Stimulated activated CD8-positive, alpha-beta memory T cell treated with anti-CD3 and anti-CD28 coated beads, Interleukin-15, amount 100 ng/mL, for 4 hours (primary cell): ENCODE measurements around the gene FALEC.
"Not testable (repeated sequence)": the region's sequence is repeated elsewhere in the genome, so short reads cannot be mapped to it uniquely, and the experiment has no call there.

Experiments used
- DNase-seq, 2 donors: peaks; one replicate each; pipeline ENCODE4 v3.0.0-alpha.2; 2020; ENCODE audit warnings: low read depth in 2 of 2

FALEC gene

DNA sequence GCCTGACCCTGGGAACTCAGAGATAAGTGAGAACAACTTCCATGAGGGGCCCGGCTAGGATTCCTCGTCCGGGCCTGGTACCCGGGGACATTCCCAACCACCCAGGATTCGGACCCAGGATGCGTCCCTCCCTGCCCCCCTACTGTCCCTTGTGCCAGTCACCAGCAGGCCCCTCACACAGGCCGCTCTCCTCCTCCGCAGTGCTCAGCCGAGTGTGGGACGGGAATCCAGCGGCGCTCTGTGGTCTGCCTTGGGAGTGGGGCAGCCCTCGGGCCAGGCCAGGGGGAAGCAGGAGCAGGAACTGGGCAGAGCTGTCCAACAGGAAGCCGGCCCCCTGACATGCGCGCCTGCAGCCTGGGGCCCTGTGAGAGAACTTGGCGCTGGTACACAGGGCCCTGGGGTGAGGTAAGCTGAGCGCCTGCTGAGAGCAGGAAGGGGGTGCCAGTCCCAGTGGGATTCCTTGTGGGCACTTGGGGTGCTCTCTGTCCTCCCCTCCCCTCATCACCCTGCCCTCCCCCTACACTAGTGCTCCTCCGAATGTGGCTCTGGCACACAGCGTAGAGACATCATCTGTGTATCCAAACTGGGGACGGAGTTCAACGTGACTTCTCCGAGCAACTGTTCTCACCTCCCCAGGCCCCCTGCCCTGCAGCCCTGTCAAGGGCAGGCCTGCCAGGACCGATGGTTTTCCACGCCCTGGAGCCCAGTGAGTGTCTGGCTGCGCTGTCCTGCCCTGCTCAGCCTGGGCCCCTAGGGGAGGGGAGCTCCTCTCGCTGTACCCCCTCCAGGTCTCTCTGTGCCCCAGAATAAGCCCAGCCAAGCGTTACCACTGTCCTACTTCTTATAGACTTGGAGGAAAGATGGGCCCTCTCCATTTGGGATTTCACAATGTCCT is 43.5 kb downstream of the FALEC start:
- no peak for DNase-seq

DNA sequence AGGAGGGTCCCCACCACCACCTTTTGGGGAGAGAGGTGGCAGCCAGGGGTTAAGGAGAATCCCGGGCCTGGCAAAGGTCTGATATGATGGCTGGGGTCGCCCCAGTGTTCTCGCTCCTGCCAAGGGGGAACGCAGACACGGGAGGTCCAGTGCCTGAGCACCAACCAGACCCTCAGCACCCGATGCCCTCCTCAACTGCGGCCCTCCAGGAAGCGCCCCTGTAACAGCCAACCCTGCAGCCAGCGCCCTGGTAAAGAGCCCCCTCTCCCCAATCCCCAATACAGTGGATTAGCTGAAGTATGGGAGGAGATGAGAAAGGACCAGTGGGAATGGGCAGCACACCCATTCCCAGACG is 44.1 kb downstream of the FALEC start:
- no peak for DNase-seq

DNA sequence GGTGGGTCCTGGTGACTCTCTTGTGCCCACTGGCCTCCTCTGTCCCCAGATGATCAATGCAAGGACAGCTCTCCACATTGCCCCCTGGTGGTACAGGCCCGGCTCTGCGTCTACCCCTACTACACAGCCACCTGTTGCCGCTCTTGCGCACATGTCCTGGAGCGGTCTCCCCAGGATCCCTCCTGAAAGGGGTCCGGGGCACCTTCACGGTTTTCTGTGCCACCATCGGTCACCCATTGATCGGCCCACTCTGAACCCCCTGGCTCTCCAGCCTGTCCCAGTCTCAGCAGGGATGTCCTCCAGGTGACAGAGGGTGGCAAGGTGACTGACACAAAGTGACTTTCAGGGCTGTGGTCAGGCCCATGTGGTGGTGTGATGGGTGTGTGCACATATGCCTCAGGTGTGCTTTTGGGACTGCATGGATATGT is 44.5 kb downstream of the FALEC start:
- DNase-seq, result no peak

DNA sequence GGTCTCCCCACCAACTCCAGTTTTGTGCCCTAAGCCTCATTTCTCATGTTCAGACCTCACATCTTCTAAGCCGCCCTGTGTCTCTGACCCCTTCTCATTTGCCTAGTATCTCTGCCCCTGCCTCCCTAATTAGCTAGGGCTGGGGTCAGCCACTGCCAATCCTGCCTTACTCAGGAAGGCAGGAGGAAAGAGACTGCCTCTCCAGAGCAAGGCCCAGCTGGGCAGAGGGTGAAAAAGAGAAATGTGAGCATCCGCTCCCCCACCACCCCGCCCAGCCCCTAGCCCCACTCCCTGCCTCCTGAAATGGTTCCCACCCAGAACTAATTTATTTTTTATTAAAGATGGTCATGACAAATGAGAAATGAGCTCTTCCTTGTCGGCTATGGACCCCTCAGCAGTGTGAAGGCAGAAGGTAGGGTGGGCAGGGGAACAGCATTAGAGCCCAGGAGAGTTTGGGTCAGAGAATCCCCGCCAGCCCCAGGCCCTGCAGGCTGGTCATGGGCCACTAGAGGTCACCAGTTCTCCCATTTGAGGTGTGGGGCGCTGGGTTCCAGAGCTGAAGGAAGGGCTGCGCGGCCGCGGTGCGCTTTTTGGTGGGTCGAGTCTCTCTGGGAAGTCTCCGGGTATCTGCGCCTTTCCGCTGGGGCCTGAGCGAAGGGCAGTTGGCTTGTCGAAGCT is 45.2 kb downstream of the FALEC start:
- DNase-seq, result peak; percentile 61 to 69

DNA sequence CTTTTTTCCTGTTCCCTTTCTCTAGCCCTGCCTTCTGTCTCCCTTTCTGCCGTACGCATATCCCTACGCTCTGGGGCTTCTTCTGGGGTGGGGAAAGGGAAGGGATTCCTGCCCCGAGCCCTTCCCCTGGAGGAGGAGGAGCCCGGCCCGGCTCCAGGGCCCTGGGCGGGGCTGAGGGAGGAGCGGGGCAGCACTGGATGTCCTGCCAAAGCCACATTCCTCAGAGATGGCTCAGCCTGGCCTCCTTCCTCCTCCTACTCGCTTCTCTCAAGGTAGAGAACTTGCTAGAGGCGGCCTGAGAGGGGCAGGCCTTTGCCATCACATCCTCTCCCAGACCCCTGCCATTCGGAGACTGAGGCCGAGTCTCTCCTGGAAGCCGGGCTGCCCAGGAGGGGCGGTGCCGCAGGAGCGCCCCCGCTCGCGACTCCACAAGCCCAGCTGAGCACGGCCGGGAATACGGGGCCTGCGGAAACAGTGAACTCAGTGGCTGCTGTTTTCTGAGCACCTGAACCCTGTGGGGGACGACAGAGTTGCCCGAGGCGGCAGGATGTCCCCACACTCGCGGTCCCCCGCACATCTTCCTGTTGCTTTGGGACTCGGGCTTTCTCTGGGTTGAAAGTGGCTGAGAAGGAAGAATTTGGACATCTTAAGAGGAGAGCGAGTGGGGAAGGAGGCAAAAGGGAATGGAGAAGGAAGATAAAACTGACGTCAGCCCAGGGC is 45.9 kb downstream of the FALEC start:
- DNase-seq, result no peak

DNA sequence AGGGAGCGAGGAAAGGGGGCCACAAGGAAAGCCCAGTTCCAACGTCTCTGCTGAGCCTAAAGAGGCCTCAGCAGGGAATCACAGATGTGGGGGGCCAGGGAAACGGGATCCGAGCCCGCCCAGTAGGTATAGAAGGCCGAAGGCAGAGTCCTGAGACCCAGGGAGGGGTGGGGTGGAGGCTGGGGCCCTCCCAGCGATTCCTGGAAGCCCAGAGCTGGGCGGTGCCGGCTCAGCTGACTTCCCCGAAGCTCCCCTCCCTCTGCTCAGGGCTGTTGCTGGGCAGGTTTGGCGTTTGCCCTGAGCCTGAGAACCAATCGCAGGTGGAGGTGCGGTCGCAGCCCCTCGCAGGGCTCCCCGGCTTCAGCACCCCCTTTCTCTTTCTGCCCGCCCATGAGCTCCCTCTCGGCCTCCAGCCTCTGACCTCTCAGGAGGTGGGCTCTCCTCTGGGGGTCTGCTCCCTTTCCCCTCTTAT is 46.5 kb downstream of the FALEC start:
- DNase-seq, result peak; percentile 75 to 83

DNA sequence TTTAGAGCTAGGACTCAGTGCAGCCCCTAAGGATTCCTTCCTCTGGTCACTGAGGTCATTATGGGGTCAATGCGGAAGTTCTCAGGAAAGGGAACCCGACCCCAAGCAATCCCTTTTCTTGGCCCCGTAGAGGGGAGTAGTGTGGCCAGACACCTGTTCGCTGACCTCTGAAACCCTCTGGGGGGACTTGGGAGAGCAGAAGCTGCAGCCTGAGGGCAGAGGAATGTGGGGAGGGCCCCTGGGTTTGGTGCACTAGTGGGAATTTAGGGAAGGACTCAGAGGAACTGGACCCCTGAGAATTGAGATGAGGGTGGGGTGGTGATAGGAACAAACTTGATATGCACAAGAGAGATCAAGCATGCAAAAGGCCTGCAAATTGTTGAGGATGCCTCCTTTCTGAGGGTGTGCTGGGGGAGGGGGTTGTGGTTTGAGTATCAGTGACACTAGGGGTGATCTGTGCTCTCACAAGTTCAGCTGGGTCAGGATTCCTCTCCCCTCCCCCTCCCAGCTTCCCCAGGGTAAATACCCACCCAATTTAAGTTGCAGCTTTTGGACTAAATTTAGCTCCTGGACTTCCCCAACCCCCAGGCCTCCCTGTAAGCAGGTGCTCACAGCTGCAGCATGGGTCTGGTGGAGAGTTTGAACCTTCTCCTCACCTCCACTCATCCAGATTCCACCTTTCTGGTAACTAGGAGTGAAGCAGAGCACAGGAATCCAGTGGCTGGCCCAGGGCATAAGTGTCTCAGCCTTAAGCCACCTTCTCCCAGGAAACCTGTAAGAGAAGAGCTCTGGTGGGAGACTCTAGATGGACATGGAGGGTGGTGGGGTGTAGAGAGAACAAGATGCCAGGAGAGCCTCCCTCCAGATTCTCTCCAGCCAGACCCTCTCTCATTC is 47.1 kb downstream of the FALEC start:
- peak in 1 of 2 donors; percentile 59 for DNase-seq

DNA sequence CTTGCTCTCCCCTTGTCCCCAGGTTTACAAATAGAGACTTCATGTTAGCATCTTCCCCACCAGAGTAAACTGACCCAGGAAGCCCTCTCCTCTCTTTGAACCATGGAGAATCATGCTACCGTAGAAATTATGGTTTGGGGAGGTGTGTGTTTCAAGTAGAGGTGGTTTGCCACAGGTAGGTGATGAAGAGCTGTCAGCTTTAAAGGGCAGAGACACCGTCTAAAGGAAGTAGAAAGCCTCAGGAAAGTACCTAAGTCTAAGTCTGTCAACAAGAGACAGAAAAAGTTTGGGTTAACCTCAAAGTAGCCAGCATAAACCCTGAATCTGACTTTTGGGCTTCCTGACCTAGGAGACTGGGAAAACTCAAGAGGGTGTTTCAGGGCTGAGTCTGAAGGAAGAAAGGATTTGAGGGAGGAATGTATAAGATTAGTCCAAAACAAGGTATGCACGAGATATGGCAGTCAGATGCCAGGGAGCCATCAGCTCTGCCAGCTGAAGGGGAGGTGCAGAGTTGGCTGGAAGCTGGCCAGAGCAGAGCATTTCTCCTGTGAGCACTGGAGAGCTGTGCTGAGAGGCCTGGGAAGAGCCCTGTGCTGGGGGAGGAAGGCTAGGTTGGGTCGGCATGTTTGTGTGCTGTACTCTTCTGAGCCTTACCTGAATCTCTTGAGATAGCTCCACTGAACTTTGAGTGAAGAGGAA is 47.9 kb downstream of the FALEC start:
- no peak for DNase-seq

DNA sequence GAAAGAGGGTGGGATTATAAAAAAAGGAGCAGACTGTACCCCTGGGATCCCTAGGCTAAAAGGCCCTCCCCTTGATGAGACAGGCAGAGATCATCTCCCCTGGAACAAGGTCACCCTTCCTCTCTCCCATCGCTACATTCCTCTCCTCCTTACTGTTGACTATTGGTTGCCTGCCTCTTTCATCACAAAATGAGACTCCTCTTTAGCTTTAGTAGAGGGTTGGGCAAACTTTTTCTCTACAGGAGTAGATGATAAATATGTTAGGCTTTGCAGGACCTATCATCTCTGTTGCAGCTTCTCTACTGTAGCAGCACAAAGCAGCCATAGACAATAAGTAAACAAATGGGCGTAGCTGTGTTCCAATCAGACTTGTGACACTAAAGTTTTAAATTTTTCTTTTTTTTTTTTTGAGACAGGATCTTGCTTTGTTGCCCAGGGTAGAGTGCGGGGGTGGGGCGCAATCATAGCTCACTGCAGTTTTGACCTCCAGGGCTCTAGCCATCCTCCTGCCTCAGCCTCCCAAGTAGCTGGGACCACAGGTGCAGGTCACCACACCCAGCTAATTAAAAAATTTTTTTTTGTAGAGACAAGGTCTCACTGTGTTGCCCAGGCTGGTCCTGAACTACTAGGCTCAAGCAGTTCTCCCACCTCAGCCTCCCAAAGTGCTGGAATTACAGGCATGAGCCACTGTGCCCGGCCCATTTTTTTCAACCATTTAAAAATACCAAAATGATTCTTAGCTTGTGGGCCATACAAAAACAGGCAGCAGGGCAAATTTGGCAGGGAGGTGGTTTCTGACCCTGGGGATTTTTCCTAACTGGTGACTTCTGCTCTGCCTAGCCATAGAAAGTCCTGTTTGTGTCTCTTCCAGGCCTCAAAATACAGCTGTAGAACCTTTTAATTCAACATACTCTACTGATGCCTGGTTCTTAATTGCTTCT is 48.8 kb downstream of the FALEC start:
- no peak for DNase-seq

DNA sequence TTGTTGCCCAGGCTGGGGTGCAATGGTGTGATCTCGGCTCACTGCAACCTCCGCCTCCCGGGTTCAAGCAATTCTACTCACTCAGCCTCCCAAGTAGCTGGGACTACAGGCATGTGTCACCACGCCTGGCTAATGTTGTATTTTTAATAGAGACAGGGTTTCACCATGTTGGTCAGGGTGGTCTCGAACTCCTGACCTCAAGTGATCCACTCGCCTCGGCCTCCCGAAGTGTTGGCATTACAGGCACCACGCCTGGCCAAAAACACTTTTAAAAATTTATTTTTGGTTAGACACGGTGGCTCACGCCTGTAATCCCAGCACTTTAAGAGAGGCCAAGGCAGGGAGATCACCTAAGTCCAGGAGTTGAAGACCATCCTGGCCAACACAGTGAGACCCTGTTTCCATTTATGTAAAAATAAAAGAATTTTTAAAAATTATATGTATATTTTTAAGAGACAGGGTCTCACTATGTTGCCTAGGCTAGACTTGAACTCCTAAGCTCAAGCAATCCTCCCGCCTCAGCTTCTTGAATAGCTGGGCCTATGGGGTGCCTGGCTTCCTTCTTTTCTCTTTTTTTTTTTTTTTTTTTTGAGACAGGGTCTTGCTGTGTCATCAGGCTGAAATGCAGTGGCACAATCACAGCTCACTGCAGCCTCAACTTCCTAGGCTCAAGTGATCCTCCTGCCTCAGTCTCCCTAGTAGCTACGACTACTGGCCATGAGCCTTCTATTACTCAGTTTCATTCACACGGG is 49.9 kb downstream of the FALEC start:
- not testable (repeated sequence) for DNase-seq

DNA sequence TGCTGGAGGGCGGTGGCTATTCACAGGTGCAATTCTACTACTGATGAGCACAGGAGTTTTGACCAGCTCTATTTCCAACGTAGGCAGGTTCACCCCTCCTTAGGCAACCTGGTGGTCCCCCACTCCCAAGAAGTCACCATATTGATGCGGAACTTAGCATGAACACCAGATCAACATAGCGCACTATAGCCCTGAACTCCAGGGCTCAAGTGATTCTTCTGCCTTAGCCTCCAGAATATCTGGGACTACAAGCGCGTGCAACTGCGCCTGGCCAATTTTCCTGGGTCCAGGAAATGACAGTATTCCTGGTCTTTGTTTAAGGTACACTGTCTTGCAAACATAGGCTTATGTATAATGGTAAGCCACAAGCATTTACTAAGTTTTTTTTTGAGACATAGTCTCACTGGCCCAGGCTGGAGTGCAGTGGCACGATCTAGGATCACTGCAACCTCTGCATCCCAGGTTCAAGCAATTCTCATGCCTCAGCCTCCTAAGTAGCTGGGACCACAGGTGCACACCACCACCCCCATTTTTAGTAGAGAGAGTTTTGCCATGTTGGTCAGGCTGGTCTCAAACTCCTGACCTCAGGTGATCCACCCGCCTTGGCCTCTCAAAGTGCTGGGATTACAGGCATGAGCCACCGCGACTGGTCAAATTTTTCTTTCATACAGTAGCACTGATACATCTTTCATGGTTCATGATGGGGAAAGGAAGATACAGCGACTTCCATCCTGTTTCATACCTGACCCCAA is 51.2 kb downstream of the FALEC start:
- no peak for DNase-seq

DNA sequence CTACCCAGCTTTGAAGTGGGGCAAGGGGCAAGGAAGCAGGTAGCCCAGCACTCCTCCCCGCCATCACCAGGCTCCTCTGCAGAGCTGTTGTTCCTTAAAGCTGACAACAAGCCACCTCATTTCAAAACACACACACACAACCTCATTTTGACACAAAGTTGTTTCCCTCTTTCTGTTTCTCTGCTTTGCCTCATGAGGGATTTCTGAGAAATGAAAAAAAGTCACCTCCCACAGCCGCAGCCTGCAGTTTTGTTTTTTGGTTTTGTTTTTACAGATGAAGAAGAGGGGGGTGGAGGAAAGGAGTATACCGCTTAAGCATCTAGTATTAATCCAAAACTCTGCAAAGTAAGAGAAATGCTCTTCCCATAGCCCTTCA is 51.8 kb downstream of the FALEC start:
- peak in 1 of 2 donors; percentile 41 for DNase-seq

DNA sequence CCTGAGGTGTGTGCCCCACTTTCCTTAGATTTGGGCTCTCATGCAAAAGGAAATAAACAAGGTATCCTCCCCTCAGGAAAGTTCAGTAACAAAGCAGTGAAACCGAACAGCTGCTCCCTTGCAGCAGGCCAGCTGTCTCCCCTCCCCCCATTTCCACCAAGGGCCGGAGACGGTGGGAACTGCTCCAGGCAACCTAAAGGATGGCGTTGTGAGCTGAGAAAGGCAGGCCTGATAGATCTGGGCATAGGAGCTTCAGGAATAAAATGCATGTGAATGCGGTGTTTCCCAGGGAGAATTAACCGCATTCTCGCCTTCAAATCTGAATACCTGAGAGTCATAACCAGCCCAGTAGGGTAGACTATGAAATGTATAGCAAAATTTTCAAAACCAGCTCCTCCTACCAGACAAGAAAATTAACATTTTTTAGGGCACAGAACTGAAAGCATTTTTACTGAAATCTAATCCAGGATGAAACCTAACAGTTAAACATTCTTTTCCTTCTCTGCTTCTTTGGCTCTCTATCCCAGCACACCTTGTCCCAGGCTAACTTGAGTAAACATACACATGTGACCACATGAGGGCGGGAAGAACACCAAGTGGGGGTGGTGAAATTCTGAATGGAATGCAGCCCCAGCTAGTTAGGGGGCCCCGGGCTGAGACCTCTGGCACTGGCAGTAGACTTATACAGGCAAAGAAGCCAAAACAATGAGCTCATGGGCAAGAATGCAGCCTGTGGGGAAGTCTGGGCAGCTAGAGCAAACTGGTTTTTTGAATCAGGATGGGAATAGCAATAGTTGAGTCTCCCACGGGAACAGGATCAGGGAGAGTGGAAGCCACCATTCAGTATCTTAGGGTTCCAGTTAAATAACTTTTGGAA is 52.4 kb downstream of the FALEC start:
- no peak for DNase-seq

DNA sequence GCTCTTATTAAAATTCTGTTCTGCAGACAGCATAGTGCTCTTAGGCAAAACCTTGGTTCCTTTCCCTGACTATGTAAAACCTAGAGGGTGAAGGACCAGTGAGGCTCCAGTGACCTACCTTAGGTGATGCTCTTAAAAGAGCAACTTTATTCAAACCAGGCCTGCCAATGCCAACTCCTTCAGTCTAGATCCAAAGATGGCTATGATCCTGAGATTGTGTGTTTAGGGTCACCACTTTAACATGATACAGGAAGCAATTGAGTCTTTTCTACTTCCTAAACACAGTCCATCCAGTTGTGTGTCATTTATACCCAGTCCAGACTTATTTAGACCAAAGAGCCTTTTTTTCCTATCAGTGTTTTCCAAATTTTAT is 53.0 kb downstream of the FALEC start:
- no peak for DNase-seq

DNA sequence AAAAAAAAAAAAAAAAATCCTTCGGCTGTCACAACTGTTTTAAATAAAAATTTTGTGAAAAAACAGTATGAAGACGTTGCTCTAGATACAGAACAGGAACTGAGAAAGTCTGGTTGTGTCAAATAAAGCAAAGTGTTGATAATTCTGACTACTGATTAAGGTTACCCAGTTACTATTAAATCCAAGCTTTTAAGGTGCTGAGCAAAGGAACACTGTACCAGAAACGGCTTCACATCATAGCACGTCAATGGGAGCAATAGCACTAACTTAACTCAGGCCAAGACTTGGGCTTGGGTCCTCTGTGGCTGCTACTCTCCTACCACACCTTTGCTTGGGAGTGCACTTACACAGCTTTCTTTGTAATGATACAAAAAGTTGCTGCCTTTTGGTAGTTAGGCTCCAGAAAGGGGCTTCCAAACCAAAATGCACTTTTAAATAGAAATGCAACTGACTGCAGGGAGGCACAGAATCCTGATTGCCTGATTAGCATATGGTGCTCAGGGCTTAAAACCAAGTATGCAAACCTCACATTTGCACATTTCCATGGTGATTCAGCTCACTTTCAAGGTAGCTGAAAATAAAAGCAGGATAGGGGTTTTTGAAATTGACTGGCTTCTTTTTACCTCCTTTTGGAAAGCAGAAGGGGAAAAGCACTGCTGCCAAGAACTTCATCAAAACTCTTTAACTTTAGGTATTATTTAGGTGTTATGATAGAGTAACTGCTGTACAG is 57.5 kb downstream of the FALEC start:
- no peak for DNase-seq

DNA sequence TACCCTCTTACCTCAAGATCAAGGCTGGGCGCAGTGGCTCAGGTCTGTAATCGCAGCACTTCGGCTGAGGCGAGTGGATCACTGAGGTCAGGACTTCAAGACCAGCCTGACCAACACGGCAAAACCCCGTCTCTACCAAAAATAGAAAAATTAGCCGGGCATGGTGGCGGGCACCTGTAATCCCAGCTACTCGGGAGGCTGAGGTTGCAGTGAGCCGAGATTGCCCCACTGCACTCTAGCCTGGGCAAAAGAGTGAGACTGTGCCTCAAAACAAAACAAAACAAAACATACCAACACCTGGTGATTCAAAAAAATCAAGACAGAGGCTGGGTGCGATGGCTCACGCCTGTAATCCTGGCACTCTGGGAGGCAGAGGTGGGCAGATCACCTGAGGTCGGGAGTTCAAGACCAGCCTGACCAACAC is 58.1 kb downstream of the FALEC start:
- not testable (repeated sequence) for DNase-seq
